ENCODE measurements around the gene FXR2. TPM values are rescaled to one million over a fixed set of nuclear protein-coding genes. Genes with fewer than 3 reads are reported as not detected.
"Not testable (repeated sequence)": the region's sequence is repeated elsewhere in the genome, so short reads cannot be mapped to it uniquely, and the experiment has no call there.

FXR2 gene
- total RNA-seq (2014; rRNA removed; shearing (Covaris generic)) = 54.4 and 60.7 TPM in 2 replicates
- polyA plus RNA-seq (2015; cell fraction: cytosol; rRNA removed) = 38.1 and 39.7 TPM in 2 replicates
- 69.2 and 78.2 TPM in 2 replicates for polyA plus RNA-seq (2015; cell fraction: nucleus; rRNA removed)

DNA sequence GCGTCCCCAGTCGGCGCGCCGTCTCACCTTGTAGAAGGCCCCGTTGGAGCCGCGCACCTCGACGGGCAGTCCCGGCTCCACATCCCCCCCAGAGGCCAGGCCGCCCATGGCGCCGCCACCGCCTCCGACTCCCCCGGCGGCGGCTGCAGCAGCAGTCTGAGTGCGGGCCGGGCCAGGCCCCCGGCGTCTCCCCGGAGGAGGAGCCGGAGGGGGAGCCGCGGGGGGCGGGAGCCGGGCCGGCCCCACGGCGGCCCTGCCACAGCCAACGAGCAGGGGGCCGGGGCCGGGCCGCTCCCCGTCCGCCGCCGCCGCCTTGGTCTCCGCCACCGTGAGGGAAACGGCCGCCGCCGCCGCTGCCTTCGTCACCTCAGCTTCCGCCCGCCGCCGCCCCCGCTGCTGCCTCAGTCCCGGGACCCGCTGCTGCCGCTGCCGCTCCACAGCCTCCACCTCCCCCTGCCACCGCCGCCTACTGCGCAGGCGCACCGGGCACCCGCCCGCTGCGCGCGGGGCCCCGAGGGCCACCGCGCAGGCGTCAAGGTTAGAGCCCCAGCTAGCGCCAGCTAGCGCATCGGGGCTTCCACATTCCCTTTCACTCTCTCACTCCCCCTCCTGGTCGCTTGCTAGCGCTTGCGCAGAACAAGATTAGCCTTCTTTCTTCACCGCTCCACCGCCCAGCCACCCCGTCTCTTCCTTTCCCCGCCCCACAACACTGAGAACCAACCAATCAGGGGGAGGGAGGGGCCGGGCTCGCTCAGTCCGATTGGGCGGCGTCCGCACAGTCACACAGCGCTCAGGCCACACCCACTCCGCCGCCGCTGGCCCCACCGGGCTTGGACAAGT is at the start of gene FXR2:
Gene FXR2, minus strand, starts transcription at position 473 of the 840 bp plus-strand sequence. Its CDS starts 365 bp downstream, at position 108.
- DNase-seq (ENCODE audit: low read depth) = peak; percentile 100

- no peak for DNase-seq (ENCODE audit: low read depth)
Measured at GRCh38 chr17:7656958-7657609, 42.4 kb upstream of the FXR2 start.

- DNase-seq (ENCODE audit: low read depth) = no peak
Measured at GRCh38 chr17:7655541-7655840, 40.8 kb upstream of the FXR2 start.

- no peak for DNase-seq (ENCODE audit: low read depth)
Measured at GRCh38 chr17:7654832-7655540, 40.3 kb upstream of the FXR2 start.

DNA sequence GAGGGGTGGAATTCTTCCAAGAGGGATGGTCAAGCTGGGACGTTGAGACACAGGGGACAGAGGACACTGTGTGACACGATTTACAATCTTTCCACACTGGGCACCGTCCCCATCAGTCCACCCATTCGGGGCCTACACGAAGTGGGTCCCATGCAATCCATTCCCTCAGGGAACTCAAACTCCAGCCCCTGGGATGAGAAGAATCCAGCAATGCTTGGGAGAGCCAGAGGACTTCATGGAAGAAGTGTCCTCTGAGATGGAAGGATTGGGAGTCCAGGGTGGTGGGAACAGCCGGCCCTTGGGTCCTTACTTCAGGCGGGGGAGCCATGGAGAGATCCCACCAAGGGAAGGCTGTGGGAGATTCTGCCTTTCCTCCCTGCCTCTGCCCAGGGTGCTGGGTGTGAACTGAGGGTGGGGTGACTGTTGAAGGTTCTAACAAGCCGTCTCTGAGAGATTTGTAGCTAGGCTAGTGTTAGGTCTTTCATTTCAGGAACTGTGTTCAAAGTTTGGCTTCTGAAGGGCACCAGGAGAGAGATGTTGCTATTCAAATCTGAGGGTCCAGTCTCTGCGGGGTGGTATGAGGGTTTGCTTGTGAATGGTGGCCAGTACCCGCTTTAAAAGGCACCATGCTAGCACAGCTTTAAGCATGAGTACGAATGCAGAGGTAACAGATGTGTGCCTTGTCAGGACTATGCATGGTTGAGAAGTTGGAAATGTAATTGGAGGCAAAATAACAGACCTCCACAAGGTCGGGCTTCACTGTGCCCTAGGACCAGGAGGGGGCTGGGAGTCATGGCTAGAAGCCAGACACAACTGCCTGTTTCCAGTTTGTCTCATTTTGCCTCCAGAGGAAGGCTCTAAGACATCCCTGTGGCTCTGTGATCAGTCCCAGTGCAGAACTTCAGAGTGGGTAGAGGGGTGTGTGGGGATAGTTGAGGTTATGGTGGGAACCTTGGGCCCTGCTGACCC is 38.0 kb upstream of the FXR2 start:
- no peak for DNase-seq (ENCODE audit: low read depth)

GRCh38 chr17:7651665-7652387 is 37.1 kb upstream of the FXR2 start:
- no peak for DNase-seq (ENCODE audit: low read depth)

GRCh38 chr17:7651097-7651664 is 36.5 kb upstream of the FXR2 start:
- no peak for DNase-seq (ENCODE audit: low read depth)

- DNase-seq (ENCODE audit: low read depth) = no peak
Measured at GRCh38 chr17:7650509-7651096, 35.9 kb upstream of the FXR2 start, which contains the start of gene ATP1B2. Gene ATP1B2, plus strand, starts transcription at chr17:7650926. Its CDS starts 593 bp downstream, at chr17:7651519.

GRCh38 chr17:7647018-7647417 is 32.3 kb upstream of the FXR2 start:
- DNase-seq (ENCODE audit: low read depth) = no peak

DNA sequence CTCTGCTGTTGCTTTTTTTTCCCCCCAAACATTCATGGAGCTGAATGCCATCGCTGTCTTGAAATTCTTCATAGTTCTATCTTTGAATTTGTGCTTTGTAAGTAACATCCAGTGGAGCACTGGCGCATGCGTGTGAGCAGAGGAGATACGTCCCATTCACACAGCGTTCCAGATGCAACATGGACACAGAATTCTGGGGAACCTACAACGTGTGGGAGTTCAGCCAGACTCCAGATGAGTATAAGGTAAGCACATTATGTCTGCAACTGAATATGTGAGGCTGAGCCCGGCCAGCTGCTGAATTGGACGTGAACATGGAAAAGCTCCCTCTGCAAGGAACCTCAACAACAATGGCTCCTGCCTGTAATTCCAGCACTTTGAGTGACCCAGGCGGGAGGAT is 31.8 kb upstream of the FXR2 start:
- no peak for DNase-seq (ENCODE audit: low read depth)

DNA sequence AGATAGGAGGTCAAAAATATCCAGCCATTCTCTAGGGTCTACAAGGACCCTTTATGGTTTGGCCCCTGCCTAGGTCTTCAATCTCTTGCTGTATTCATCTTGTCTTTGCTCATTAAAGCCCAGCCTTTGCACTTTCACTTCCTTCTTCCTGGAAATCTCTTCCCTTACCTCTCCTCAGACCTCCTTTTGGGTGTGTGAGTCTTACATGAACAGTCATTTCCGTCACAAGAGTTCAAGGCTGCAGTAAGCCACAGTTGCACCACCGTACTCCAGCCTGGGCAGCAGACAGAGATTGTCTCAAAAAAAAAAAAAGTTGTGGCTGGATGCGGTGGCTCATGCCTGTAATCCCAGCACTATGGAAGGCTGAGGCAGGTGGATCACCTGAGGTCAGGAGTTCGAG is 30.1 kb upstream of the FXR2 start:
- DNase-seq (ENCODE audit: low read depth) = peak; percentile 83

DNA sequence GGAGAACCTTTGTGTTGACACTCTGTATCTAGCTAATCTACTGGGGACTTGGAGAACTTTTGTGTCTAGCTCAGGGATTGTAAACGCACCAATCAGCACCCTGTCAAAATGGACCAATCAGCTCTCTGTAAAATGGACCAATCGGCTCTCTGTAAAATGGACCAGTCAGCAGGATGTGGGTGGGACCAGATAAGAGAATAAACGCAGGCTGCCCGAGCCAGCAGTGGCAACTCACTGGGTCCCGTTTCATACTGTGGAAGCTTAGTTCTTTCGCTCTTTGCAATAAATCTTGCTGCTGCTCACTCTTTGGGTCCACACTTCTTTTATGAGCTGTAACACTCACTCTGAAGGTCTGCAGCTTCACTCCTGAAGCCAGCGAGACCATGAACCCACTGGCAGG is 26.9 kb upstream of the FXR2 start:
- DNase-seq (ENCODE audit: low read depth) = not testable (repeated sequence)

GRCh38 chr17:7640783-7641182 is 26.1 kb upstream of the FXR2 start:
- DNase-seq (ENCODE audit: low read depth) = no peak

GRCh38 chr17:7636163-7636562 is 21.5 kb upstream of the FXR2 start:
- no peak for DNase-seq (ENCODE audit: low read depth)

- peak; percentile 55 for DNase-seq (ENCODE audit: low read depth)
Measured at GRCh38 chr17:7634384-7634783, 19.7 kb upstream of the FXR2 start.

- DNase-seq (ENCODE audit: low read depth) = no peak
Measured at GRCh38 chr17:7633093-7633492, 18.4 kb upstream of the FXR2 start.

DNA sequence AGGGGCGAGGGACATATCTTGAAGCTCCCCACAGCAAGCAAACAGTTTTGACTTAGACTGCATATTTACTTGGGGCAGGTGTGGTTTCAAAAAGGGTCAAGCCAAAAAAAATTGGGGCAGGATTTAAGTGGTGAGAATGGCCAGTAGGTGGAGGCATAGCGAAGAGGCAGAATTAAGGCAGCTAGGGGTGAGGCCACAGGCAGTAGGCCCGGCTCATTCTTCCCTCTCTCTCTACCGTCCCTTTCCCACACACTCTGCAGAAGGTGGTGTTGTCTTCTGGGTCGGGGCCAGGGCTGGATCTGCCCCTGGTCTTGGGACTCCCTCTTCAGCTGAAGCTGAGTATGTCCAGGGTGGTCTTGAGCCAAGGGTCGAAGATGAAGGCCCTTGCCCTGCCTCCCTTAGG is 17.8 kb upstream of the FXR2 start:
- peak; percentile 54 for DNase-seq (ENCODE audit: low read depth)

DNA sequence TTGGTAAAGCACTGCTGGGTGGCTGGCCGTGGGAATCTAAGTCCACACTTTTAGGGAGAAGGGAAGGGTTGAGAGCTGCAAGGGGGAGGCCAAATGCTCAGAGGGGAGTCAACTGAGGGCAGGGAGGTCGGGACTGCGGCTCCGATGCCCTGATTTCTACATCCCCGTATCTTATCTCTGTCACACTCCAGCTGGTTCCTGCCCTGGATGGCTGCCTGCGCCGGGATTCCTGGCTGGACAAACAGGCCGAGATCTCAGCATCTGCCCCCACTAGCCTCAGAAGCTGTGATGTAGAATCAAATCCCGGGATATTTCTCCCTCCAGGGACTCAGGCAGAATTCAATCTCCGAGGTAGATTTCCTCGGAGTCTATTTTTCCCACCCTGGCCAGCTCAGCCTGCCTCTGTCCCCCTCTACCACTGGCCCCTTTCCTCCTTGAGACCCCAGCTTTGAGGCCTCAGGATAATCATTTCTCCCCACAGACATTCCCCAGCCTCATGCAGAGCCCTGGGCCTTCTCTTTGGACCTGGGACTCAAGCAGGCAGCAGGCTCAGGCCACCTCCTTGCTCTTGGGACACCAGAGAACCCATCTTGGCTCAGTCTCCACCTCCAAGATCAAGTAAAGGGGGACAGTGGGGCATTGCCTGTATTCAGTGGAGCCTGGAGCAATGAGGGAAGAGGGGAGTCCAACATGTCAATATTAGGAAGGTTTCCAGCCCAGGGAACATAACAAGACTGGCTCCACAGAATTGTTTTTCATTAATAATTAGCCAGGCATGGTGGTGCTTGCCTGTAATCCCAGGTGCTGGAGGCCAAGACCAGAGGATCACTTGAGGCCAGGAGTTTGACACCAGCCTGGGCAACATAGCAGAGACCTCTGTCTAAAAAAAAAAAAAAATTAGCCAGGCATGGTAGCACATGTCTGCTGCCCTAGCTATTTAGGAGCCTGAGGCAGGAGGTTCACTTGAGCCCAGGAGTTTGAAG is 17.0 kb upstream of the FXR2 start:
- no peak for DNase-seq (ENCODE audit: low read depth)
